ENCODE data around the gene CFAP300. TPM values are rescaled to one million over a fixed set of nuclear protein-coding genes. Genes with fewer than 3 reads are reported as not detected.
A peak's percentile ranks its signal among the peaks of the same experiment; 100 is the strongest.

Gene CFAP300
- total and polyA plus RNA-seq, 2 donors (not counting 1 experiment from before 2014, with no cell fraction given) = 6.4 to 7.9 TPM

DNA sequence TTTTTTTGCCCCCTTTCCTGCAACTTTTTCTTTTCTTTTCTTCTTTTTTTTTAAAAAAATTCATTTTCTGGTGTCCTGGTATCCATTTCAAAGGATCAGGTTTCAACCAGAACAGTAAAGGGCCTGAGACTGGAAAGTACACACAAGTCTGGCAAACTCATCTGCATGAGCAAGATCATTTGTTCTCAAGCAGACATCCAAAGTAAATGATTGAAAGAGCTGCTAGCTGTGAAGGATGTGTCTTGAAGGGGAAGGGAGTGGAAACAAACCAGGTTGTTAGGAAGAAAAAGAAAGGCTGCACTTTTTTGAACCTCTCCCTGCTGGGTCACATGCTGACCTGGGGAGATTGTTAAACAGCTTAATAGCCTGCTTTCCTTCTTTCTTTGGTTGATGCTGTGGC, 68.3 kb downstream of the CFAP300 start:
- Histone ChIP-seq H3K9ac (ENCODE audit: insufficient read depth, low read length) (no peak overlapping the region), H3K9me3 (ENCODE audit: control insufficient read depth, insufficient read depth, low read depth, low read length) (no peaks in the 10 kb centered on the region), H4K20me1 (ENCODE audit: control insufficient read depth, extremely low read depth, insufficient read depth, low read length) (no peaks in the 10 kb centered on the region), H3K4me2 (ENCODE audit: extremely low read depth, insufficient read depth, low read length) (peak overlapping the region; percentile 62), H3K27me3 (ENCODE audit: control insufficient read depth, insufficient read depth, low read length) (no peaks in the 10 kb centered on the region), H3K4me1 (ENCODE audit: control insufficient read depth, extremely low read depth, insufficient read depth, low read length) (peaks cover 18% of the 10 kb centered on the region), H3K79me2 (ENCODE audit: control insufficient read depth, insufficient read depth, low read length) (peaks cover 91% of the 10 kb centered on the region), H3K4me3 (replicated peaks in 1 of 4; ENCODE audit: control extremely low read depth in 1 of 4, insufficient read depth in 1 of 4, low read depth in 3 of 4, low read length in 4 of 4) (peak overlapping the region in 2 of 4 experiments; percentile 19 to 95), H3K27ac (ENCODE audit: insufficient read depth, low read length) (no peak overlapping the region), H2AFZ (ENCODE audit: low read length) (no peak overlapping the region), H3K36me3 (ENCODE audit: control insufficient read depth, insufficient read depth, low read length) (no peaks in the 10 kb centered on the region)
- TF ChIP-seq EZH2 (IDR thresholded peaks at IDR 0.05; ENCODE audit: low read length, missing control alignments) (no peak), CTCF (conservative IDR thresholded peaks at IDR 0.05 in 1 of 2, IDR thresholded peaks at IDR 0.05 in 1 of 2; ENCODE audit: low read depth in 1 of 2, low read length in 2 of 2) (no peak)
- DNase-seq (ENCODE audit: low read depth in 2 of 2) = peak; percentile 76 to 82

DNA sequence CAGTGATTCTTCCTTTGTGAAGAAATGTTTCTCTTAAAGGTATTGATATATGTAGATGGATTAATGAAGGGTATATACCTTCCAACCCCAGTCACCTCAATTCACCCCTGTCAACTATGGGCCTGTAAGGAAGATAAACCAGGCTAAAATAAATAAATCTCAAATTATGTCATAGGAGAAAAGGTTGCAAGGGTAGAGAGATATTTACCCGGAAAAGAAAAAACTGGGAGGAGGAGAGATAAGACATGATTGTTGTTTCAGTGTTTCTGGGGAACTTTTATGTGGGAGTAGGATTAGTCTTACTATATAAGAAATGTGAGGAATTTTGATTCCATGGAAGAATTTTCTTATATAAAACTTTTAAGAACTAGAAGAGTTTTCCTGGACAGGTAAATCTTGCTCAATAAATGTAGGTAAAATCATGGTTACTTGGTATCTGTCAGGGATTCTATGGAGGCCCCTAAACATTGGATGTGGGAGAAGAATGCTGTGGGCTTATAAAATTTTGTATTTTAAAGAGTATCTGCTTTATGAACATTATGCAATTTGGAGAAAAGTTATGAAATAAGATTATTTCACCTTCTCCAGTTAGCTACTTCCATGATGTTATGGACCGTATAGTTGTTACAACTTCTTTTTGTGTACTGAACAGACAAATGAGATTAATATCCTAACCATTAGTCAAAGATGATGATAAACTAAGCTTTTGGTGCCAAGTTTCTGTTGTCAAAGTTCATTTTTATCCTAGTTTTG, 69.4 kb downstream of the CFAP300 start:
- H3K4me1 ChIP-seq (ENCODE audit: control insufficient read depth, extremely low read depth, insufficient read depth, low read length) = peaks cover 18% of the 10 kb centered on the region
- no peak overlapping the region for H3K9ac ChIP-seq (ENCODE audit: insufficient read depth, low read length)
- no peaks in the 10 kb centered on the region for H4K20me1 ChIP-seq (ENCODE audit: control insufficient read depth, extremely low read depth, insufficient read depth, low read length)
- peak overlapping the region in 1 of 4 experiments; percentile 9 for H3K4me3 ChIP-seq (replicated peaks in 1 of 4; ENCODE audit: control extremely low read depth in 1 of 4, insufficient read depth in 1 of 4, low read depth in 3 of 4, low read length in 4 of 4)
- no peak overlapping the region for H2AFZ ChIP-seq (ENCODE audit: low read length)
- H3K27ac ChIP-seq (ENCODE audit: insufficient read depth, low read length) = no peak overlapping the region
- peak overlapping the region; percentile 54 for H3K4me2 ChIP-seq (ENCODE audit: extremely low read depth, insufficient read depth, low read length)
- peaks cover 93% of the 10 kb centered on the region for H3K79me2 ChIP-seq (ENCODE audit: control insufficient read depth, insufficient read depth, low read length)
- DNase-seq (ENCODE audit: low read depth in 2 of 2) = peak in 1 of 2 donors; percentile 53
- no peaks in the 10 kb centered on the region for H3K27me3 ChIP-seq (ENCODE audit: control insufficient read depth, insufficient read depth, low read length)
- H3K36me3 ChIP-seq (ENCODE audit: control insufficient read depth, insufficient read depth, low read length) = no peaks in the 10 kb centered on the region
- TF ChIP-seq EZH2 (IDR thresholded peaks at IDR 0.05; ENCODE audit: low read length, missing control alignments) = no peak
- TF ChIP-seq CTCF (conservative IDR thresholded peaks at IDR 0.05 in 1 of 2, IDR thresholded peaks at IDR 0.05 in 1 of 2; ENCODE audit: low read depth in 1 of 2, low read length in 2 of 2) = no peak
- H3K9me3 ChIP-seq (ENCODE audit: control insufficient read depth, insufficient read depth, low read depth, low read length) = no peaks in the 10 kb centered on the region

- Histone ChIP-seq H3K4me3 (replicated peaks in 1 of 4; ENCODE audit: control extremely low read depth in 1 of 4, insufficient read depth in 1 of 4, low read depth in 3 of 4, low read length in 4 of 4) (peak overlapping the region in 3 of 4 experiments; percentile 6 to 20 (median 10)), H3K4me2 (ENCODE audit: extremely low read depth, insufficient read depth, low read length) (peak overlapping the region; percentile 78), H2AFZ (ENCODE audit: low read length) (no peak overlapping the region), H3K27ac (ENCODE audit: insufficient read depth, low read length) (no peak overlapping the region), H3K9ac (ENCODE audit: insufficient read depth, low read length) (no peak overlapping the region), H3K36me3 (ENCODE audit: control insufficient read depth, insufficient read depth, low read length) (no peaks in the 10 kb centered on the region), H3K9me3 (ENCODE audit: control insufficient read depth, insufficient read depth, low read depth, low read length) (no peaks in the 10 kb centered on the region), H3K4me1 (ENCODE audit: control insufficient read depth, extremely low read depth, insufficient read depth, low read length) (peaks cover 18% of the 10 kb centered on the region), H4K20me1 (ENCODE audit: control insufficient read depth, extremely low read depth, insufficient read depth, low read length) (no peaks in the 10 kb centered on the region), H3K27me3 (ENCODE audit: control insufficient read depth, insufficient read depth, low read length) (no peaks in the 10 kb centered on the region), H3K79me2 (ENCODE audit: control insufficient read depth, insufficient read depth, low read length) (peaks cover 99% of the 10 kb centered on the region)
- TF ChIP-seq EZH2 (IDR thresholded peaks at IDR 0.05; ENCODE audit: low read length, missing control alignments) (no peak), CTCF (conservative IDR thresholded peaks at IDR 0.05 in 1 of 2, IDR thresholded peaks at IDR 0.05 in 1 of 2; ENCODE audit: low read depth in 1 of 2, low read length in 2 of 2) (no peak)
- DNase-seq (ENCODE audit: low read depth in 2 of 2) = peak in 1 of 2 donors; percentile 39
These were observed 70.4 kb downstream of the CFAP300 start for GRCh38 chr11:102117472-102118113.
